Thyroid gland (tissue), 4 donors: Measurements from ENCODE around the gene TSHZ2.

Experiments
- CTCF ChIP-seq, 6 experiments: fragments of 200-600 bp in 3 of 6; fragments of 450-650 bp in 3 of 6; sonication (generic) in 3 of 6; IDR thresholded peaks; one replicate each; pipeline ENCODE4 v1.5.1; 2016 to 2019; ENCODE audit warnings: antibody characterized with exemption in 6 of 6, mild to moderate bottlenecking in 2 of 6, inconsistent platforms in 1 of 6, moderate library complexity in 1 of 6
- POLR2A ChIP-seq, 2 donors: fragments of 450-650 bp; IDR thresholded peaks; one replicate each; pipeline ENCODE4 v1.6.1; 2017; ENCODE audit warnings: antibody characterized with exemption in 2 of 2, mild to moderate bottlenecking in 2 of 2, moderate library complexity in 1 of 2

GRCh38 chr20:53316206-53316937 is 344.2 kb downstream of the TSHZ2 start:
- TF ChIP-seq CTCF (IDR thresholded peaks at IDR 0.05) (no peak), POLR2A (IDR thresholded peaks at IDR 0.05) (no peak)
